Hematopoietic multipotent progenitor cell treated with erythropoietin and hydrocortisone succinate and interleukin-3 and kit ligand, for 17 days (in vitro differentiated cells): ENCODE measurements around the gene XIAP.
"Not testable (repeated sequence)": the region's sequence is repeated elsewhere in the genome, so short reads cannot be mapped to it uniquely, and the experiment has no call there.

Experiments
- DNase-seq: peaks from one replicate; pipeline ENCODE4 v3.0.0-alpha.2; 2015; ENCODE audit warnings: low spot score

The XIAP gene

DNA sequence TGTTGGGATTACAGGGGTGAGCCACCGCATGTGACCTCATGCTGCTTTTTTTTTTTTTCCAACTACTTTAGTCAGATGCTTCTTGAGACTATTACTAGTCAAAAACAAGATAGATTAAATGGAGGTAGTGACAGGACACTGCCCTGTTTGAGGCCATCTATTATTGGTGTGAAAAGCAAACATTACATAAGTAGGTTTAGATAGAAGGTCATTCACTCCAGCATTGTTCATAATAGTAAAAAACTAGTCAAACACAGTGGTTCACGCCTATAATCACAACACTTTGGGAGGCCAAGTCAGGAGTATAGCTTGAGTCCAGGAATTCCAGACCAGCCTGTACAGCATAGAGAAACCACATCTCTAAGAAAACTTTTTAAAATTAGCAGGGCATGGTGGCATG is 16.3 kb downstream of the XIAP start:
- no peak for DNase-seq

DNA sequence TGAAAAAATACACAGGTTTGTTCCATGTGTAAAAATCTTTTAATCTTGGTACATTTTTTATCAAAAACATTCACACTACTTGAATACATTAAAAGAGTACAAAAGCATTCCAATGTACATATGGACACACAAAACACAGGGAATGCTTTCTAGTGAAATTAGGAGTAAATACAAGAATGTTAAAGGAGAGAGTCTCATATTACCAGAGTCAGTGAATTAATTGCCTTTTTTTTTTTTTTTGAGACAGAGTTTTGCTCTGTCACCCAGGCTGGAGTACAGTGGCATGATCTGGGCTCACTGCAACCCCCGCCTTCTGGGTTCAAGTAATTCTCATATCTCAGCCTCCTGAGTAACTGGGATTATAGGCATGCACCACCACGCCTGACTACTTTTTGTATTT is 17.0 kb downstream of the XIAP start:
- DNase-seq = no peak

DNA sequence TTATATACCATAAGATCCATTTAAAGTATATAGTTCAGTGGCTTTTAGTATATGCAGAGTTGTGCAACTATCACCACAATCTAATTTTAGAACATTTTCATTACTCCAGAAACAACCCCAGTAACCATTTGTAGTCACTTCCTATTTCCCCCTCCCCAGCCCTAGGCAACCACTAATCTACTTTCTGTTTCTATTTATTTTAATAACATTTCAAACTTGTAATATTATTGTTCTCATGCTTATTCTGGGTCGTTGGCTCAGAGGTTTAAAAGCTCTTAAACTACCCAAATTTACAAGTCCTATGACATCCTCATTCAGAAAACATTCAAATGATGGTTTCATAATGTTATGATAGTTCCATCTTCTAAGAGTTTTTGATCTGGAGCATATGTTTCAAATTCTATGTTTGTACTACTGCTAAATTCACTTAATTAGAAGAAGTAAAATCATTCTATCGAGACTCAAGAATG is 18.4 kb downstream of the XIAP start:
- DNase-seq = no peak

DNA sequence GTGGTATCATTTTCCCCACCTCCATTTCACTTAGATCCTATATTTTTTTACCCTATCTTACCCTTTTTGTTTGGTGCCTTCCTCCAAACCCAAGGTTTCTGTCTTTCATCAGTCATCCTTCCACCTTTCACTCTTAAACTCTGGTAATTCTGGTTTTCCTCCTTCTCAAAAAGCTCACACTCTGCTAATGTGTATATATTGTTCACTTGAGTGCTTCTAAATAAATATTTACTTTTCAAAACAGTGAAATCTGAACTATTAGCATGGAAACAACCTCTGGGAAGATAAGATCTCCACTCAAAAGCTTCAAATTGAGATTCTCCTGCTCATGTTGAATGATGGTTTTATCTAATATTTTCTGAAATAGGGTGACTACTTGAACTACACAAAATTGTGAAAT is 21.5 kb downstream of the XIAP start:
- no peak for DNase-seq

DNA sequence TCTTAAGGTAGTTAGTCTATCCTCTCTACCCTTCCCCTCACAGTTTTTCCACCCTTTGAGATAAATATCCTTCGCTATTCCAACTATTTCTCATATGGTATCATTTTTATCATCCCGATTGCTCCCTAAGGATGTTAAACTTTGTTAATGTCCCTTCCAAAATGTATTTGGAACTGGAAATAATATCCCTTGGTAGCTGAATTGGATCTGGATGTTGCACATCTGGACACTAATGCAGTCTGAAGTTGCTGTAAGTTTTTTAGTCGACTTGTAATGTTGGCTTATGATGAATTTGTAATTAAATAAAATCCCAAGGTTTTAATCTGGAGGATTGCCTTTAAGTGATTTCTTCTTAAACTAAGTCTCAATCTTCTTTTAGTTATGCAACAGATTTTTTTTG is 22.5 kb downstream of the XIAP start:
- no peak for DNase-seq

DNA sequence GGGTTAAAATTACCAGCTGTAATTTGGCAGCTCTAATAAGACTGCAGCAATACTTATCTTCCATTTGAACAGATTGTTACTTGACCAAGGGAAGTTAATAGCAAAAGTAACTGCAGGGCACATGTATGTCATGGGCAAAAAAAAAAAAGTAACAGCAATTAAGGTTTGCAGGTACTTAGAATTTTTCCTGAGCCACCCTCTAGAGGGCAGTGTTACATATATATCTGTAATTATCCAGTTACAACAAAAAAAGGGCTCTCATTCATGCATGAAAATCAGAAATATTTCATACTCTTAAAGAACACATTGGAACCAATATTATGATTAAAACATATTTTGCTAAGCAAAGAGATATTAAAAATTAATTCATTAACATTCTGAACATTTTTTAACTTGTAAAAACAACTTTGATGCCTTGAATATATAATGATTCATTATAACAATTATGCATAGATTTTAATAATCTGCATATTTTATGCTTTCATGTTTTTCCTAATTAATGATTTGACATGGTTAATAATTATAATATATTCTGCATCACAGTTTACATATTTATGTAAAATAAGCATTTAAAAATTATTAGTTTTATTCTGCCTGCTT is 25.1 kb downstream of the XIAP start:
- DNase-seq = peak; percentile 68

DNA sequence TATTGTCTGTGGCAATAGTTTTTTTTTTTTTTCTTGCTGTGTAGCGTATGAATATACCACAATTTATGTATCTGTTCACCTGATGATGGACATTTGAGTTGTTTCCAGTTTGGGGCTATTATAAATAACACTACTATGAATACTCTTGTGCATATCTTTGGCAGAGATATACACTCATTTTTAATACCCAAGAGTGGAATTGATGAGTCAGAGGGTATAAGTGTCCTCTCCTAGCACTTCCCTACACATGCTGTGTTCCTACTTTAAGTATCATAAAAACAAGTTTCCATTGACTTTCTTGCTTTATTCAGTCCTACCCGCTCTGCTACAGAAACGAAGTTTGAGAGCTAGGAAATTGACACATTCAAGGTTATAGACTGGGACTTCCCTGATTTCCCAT is 39.8 kb downstream of the XIAP start:
- no peak for DNase-seq

DNA sequence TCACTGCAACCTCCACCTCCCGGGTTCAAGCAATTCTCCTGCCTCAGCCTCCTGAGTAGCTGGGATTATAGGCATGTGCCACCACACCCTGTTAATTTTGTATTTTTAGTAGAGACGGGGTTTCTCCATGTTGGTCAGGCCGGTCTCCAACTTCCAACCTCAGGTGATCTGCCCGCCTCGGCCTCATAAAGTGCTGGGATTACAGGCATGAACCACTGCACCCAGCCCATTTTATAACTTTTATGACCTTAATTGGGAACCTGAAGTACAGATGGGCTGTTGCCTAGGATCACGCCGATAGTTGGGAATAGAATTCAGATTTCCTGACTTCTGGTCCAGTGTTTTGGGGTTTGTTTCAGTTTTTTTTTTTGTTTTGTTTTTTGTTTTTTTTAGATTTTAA is 43.4 kb downstream of the XIAP start:
- not testable (repeated sequence) for DNase-seq

DNA sequence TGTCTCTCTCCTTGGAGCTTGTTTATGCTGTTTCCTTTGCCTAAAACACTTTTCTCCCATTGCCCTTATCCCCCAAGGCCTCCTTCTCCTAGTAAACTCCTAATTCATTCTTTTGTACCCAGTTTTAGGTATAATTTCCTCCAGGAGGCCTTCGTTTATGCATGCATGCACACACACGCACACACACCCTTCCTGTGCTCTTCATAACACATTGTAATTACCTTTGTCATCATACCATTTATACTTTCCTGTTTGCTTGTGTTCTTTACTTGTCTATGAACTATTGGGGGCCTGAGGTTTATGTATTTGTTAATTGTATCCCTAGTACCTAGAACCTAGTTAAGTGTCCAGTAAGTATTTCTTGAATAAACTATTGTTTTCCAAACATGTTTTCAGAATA is 45.5 kb downstream of the XIAP start:
- no peak for DNase-seq

DNA sequence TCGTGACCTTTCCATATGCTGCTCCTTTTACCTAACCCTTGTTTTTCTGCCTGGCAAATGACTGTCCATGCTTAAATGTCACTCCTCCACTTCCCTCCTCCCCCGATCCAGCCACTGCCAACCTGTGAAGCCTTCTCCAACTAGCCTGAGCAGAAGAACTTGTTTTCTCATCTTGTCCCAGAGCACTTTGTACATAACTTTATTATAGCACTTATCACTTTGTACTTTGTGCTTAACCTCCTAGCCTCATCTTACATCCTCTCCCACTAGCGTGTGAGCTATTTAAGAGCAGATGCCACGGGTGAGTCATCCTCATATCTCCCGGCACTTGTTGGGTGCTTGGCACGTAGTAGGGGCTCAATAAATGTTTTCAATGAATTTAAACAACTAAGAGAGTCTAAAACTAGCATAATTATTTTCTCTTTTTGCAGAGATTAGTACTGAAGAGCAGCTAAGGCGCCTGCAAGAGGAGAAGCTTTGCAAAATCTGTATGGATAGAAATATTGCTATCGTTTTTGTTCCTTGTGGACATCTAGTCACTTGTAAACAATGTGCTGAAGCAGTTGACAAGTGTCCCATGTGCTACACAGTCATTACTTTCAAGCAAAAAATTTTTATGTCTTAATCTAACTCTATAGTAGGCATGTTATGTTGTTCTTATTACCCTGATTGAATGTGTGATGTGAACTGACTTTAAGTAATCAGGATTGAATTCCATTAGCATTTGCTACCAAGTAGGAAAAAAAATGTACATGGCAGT is 46.9 kb downstream of the XIAP start:
- peak; percentile 28 for DNase-seq

DNA sequence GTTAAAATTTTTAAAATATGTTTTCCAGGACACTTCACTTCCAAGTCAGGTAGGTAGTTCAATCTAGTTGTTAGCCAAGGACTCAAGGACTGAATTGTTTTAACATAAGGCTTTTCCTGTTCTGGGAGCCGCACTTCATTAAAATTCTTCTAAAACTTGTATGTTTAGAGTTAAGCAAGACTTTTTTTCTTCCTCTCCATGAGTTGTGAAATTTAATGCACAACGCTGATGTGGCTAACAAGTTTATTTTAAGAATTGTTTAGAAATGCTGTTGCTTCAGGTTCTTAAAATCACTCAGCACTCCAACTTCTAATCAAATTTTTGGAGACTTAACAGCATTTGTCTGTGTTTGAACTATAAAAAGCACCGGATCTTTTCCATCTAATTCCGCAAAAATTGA is 49.7 kb downstream of the XIAP start:
- DNase-seq = no peak

DNA sequence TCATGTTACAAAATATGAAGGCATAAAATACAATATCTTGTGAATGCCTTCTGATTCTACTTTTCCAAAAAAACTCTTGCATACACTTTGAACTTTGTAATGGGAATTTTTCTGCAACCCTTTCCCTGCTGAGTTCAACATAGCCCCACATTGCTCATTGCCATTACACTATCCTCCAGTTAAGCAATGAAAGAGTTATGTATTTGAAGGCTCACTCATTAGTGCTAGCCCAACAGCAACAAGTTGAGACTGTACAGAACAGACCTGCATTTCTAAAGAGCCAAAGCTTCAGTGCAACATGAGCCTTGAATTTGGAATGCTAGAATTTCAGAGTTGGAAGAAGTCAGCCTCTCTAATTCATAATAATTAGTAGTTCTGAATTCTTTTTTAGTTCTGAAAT is 57.2 kb downstream of the XIAP start:
- DNase-seq = no peak

DNA sequence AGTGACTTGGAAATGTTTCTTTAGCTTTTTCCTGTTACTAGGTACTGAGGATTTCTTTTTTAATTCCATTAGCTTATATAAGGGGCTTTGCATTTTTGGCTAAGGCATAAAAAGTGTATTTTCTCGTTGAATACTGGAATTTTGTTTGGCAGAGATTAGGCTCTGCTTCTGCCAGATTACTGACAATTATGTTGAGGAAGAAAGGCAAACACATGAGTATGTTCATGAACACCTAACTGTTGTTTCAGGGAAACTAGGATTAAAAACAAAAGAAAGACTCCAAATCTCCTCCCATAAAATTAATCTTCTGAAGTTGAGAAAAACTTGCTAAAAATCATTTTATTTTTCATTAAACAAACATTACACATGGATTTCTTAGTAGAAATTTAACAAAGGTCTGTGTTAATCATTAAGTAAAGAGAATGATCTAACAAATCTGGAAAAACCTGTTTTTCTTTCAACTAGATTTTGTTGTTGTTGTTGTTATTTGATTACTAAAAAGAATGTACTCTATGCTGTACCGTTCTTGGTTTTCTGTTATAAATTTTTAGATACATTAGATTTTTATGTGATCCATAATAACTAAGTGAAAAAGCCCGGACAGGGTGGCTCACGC is 58.4 kb downstream of the XIAP start:
- DNase-seq = no peak

DNA sequence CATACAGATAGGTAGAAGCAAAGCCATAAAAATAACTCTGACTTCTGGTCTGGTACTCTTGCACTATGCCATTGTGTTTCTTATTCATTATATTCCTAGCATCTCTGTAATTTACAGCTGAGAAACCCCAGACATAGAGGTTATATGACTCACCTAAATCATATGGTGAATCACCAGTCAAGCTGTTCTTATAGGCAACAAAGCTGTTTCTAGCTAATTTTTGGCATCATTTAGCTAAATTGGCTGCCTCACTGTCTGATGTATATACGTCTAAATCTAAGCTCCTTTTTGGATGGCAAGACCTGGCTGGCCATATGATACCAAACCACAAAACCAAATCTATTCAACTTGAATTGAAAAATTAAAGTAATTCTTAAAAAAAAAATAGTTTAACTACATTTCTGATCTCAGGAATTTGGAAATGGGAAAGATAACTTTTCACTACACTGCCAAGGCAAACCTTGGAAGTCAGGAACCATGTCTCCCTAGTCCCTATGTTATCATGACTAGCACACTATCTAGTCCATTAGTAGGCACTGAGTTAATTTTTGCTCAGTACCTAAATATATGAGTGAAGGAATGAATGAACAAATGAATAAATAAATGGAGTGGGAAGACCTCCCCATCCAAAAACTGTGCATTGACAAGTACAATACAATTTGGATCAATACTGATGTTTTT is 60.4 kb downstream of the XIAP start:
- DNase-seq = no peak

DNA sequence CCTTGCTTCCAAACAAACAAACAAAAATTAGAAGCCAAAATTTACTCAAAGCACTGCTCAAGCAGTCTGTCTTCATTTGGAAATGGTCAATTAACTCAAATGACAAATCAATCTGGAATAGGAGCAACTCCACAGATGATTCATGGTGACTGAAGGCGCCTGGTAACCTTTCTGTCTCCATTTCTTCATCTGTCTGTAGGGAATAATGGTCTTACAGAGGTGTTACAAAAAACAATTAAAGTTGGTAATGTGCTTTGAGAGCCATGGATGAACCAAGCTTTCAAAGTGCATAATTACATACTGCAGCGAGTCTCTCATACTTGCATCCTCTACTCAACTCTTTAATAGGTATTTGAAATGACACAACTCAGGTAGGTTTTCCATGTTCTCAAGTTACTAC is 63.4 kb downstream of the XIAP start:
- no peak for DNase-seq

DNA sequence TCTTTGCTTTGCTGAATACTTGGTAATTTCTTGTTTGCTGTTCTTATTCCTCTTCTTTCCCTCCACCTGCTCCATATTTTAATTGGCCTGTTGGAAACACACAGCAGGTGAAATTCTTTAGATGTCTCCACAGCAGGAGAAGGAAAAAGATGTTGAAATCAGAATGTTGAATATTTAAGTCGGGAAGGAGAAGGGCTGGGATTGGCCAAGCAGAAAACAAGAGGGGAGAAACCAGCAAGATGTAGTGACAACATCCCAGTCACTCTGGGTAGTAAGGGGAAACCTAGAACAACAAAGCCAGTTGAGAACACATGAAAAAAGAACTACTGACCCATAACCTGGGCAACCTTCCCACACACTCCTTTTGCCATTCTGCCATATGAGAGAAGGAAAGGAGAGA is 64.3 kb downstream of the XIAP start:
- DNase-seq = no peak

DNA sequence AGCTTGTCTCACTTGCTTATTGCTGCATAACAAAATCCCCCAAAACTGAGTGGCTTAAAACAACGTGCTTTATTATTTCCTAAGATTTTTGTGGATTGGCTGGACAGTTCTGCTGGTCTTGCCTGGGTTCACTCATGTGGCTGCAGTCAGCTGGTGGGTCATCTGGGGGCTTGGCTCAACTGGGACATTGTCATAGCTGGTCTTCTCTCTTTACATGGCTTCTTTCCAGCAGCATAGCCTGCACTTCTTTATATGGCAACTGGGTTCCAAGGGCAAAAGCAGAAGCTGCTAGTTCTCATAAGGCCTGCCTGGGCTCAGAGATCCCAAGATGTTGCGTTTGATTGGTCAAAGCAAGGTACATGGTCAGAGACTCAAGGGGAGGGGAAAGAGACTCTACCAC is 68.0 kb downstream of the XIAP start:
- DNase-seq = no peak

DNA sequence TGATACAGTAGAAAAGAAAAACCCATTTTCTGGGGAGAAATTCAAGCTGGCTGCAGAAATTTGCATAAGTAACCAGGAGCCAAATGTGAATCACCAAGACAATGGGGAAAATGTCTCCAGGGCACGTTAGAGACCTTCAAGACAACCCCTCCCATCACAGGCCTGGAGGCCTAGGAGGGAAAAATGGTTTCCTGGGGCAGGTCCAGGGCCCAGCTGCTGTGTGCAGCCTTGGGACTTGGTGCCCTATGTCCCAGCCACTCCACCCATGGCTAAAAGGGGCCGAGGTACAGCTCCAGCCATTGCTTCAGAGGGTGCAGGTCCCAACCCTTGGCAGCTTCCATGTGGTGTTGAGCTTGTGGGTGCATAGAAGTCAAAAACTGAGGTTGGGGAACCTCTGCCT is 72.2 kb downstream of the XIAP start:
- not testable (repeated sequence) for DNase-seq

DNA sequence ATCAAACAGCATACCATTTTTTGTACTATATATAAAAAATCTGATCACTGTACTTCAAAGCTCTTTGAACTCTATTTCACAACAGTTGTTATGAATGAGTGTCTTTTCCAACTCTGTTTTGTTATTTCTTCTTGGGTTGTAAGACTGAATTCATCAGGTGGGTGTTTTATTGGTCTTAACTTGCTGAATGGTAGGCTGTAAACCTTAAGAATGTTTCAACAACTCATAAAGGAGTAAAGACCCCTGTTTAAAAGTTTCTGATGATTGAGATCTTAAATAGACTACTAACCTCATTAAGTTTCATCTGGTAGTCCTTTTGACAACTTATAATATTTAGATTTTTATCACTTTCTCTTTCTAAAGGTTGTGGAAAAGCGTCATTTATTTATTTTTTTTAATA is 83.2 kb downstream of the XIAP start:
- DNase-seq = no peak

DNA sequence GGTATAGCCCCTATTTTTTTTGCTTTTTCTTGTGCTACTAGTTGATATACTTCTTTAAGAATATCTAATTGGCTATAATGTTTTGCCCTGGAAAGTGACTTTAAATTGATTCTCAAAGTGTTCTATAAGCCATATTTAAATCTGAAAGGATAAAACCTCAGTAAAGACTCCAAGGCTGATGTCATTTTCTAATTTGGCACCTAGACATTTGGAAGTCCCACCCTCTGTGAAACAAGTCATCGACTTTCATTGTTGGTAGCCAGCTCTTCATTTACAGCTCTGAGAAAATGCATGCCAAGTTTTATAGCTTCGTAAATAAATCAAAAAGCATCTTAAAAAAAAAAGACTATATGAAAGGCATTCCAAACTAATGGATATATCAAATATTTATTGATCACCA is 83.6 kb downstream of the XIAP start:
- no peak for DNase-seq

DNA sequence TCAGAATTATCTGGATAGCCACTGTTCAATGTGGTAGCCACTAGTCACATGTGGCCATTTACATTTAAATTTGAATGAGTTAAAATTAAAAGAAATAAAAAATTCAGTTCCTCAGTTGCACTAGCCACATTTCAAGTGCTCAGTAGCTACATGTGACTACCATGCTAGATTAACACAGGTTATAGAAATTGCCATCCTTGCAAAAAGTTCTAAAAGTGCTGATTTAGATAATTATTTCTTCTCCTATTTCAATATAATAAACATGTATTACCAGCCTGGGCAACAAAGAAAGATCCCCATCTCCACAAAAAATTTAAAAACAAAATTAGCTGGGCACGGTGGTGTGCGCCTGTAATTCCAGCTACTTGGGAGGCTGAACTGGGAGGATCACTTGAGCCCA is 90.0 kb downstream of the XIAP start:
- no peak for DNase-seq

DNA sequence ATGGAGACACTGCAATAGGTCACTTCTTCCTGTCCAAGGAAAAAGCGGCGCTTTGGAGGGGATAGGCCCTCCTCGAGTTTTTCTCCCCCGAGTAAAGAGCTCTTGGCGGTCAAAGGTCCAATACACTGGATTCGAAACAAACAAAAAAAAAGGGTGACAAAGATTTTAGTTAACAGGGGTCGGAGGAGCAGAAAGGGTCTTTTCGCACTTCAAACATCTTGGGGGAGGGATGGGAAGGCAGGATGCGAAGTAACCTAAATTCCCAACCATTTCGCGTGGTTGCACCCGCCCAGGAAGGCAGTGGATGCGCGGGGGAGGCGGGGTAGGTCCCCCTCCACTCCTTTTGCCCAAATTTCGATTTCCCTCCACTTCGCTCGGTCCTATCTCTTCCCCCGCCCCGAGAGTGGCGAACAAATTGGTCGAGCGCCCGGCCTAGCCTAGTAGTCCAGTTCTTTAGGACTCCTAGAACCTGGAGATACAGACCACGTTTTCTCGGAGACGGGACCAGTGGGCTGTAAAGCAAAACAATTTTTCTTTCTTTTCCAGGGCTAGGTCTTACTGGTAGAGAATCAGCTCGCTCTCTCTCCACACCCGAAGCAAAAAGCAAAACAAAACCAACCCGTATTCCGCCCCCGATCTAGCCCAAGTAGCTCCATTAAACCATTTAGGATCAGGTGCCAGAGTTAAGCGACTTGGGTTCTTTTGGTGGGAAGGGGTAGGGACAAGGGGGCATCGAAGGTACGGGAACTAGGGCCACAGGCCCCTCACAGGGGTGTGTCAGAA is 99.6 kb downstream of the XIAP start:
- DNase-seq = peak; percentile 70
